Mesenchymal stem cell (in vitro differentiated cells and primary cell): ENCODE measurements around the gene ACAT2.
"Not testable (repeated sequence)": the region's sequence is repeated elsewhere in the genome, so short reads cannot be mapped to it uniquely, and the experiment has no call there.

Source experiments
- DNase-seq: peaks from one replicate; pipeline ENCODE4 v3.0.0-alpha.2; 2013
- H2AFZ ChIP-seq: one replicate; pipeline ENCODE4 v1.6.1; 2013; ENCODE audit warnings: low read depth, mild to moderate bottlenecking, control low read depth, inconsistent platforms, low read length, moderate library complexity
- H2AK5ac ChIP-seq: 2 replicates; pipeline ENCODE4 v1.6.1; 2013; ENCODE audit warnings: low read length, moderate library complexity, mild to moderate bottlenecking, inconsistent platforms; ENCODE audit not compliant: severe bottlenecking
- H2BK120ac ChIP-seq: one replicate; pipeline ENCODE4 v1.6.1; 2013; ENCODE audit warnings: low read depth, mild to moderate bottlenecking, inconsistent platforms, low read length, moderate library complexity
- H2BK12ac ChIP-seq, 2 experiments: one replicate each; pipeline ENCODE4 v1.6.1; 2013; ENCODE audit warnings: inconsistent platforms in 2 of 2, low read length in 2 of 2, mild to moderate bottlenecking in 2 of 2, moderate library complexity in 2 of 2, control low read depth in 1 of 2
- H2BK15ac ChIP-seq: one replicate; pipeline ENCODE4 v1.6.1; 2013; ENCODE audit warnings: mild to moderate bottlenecking, low read depth, inconsistent platforms; ENCODE audit not compliant: poor library complexity, severe bottlenecking
- H2BK5ac ChIP-seq: 2 replicates; pipeline ENCODE4 v1.6.1; 2013; ENCODE audit warnings: low read depth, mild to moderate bottlenecking, low read length, control low read depth, inconsistent platforms; ENCODE audit not compliant: poor library complexity, severe bottlenecking
- H3K14ac ChIP-seq, 2 experiments: one replicate each; pipeline ENCODE4 v1.6.1; 2013; ENCODE audit warnings: inconsistent platforms in 2 of 2, low read length in 2 of 2, control low read depth in 1 of 2, mild to moderate bottlenecking in 1 of 2, moderate library complexity in 1 of 2
- H3K18ac ChIP-seq, 2 experiments: one replicate each; pipeline ENCODE4 v1.6.1; 2013; ENCODE audit warnings: inconsistent platforms in 2 of 2, low read length in 2 of 2, control low read depth in 1 of 2, low read depth in 1 of 2, mild to moderate bottlenecking in 1 of 2
- H3K23ac ChIP-seq, 2 experiments: one replicate each; pipeline ENCODE4 v1.6.1; 2013; ENCODE audit warnings: inconsistent platforms in 2 of 2, low read length in 2 of 2, mild to moderate bottlenecking in 2 of 2, moderate library complexity in 2 of 2, control low read depth in 1 of 2
- H3K27ac ChIP-seq: 2 replicates; pipeline ENCODE4 v1.5.1; 2013; ENCODE audit warnings: mild to moderate bottlenecking, moderate library complexity, low read length, control low read depth, inconsistent platforms; ENCODE audit not compliant: poor library complexity, severe bottlenecking
- H3K27me3 ChIP-seq, 2 experiments: 2 replicates each; pipeline versions ENCODE4 v1.6.1 to v1.7.0; 2013; ENCODE audit warnings: low read length in 2 of 2, mild to moderate bottlenecking in 2 of 2, moderate library complexity in 2 of 2, control low read depth in 1 of 2, inconsistent platforms in 1 of 2; ENCODE audit not compliant: control insufficient read depth in 1 of 2, insufficient read depth in 1 of 2
- H3K36me3 ChIP-seq, 2 experiments: 2 replicates each; pipeline versions ENCODE4 v1.6.1 to v1.7.0; 2013; ENCODE audit warnings: low read length in 2 of 2, control low read depth in 1 of 2, inconsistent platforms in 1 of 2, low read depth in 1 of 2, mild to moderate bottlenecking in 1 of 2; ENCODE audit not compliant: insufficient read depth in 2 of 2, control insufficient read depth in 1 of 2
- H3K4ac ChIP-seq, 2 experiments: one replicate each; pipeline ENCODE4 v1.6.1; 2013; ENCODE audit warnings: inconsistent platforms in 2 of 2, low read length in 2 of 2, mild to moderate bottlenecking in 2 of 2, moderate library complexity in 2 of 2, control low read depth in 1 of 2, low read depth in 1 of 2
- H3K4me1 ChIP-seq: 2 replicates; pipeline ENCODE4 v1.6.1; 2013; ENCODE audit warnings: low read depth, low read length, control low read depth; ENCODE audit not compliant: control insufficient read depth, insufficient read depth
- H3K4me2 ChIP-seq: 2 replicates; pipeline ENCODE4 v1.6.1; 2013; ENCODE audit warnings: low read length, mild to moderate bottlenecking, inconsistent platforms; ENCODE audit not compliant: poor library complexity, severe bottlenecking
- H3K4me3 ChIP-seq, 2 experiments: 2 replicates each; pipeline versions ENCODE4 v1.5.1 to v1.7.0; 2013; ENCODE audit warnings: low read length in 2 of 2, mild to moderate bottlenecking in 2 of 2, control low read depth in 1 of 2, low read depth in 1 of 2; ENCODE audit not compliant: insufficient read depth in 1 of 2
- H3K79me1 ChIP-seq: replicated peaks from 2 replicates; pipeline ENCODE4 v1.6.1; 2013; ENCODE audit warnings: mild to moderate bottlenecking, control low read depth, low read length, inconsistent platforms; ENCODE audit not compliant: poor library complexity, severe bottlenecking
- H3K9ac ChIP-seq: 2 replicates; pipeline ENCODE4 v1.7.0; 2013; ENCODE audit warnings: mild to moderate bottlenecking, low read length, moderate library complexity
- H3K9me3 ChIP-seq: 2 replicates; pipeline ENCODE4 v1.7.0; 2013; ENCODE audit warnings: mild to moderate bottlenecking, low read length; ENCODE audit not compliant: control insufficient read depth
- H4K8ac ChIP-seq: one replicate; pipeline ENCODE4 v1.6.1; 2013; ENCODE audit warnings: inconsistent platforms, mild to moderate bottlenecking, low read length, moderate library complexity
- H4K91ac ChIP-seq: one replicate; pipeline ENCODE4 v1.6.1; 2013; ENCODE audit warnings: mild to moderate bottlenecking, low read length, inconsistent platforms
- WGBS: methylation state at CpG from one replicate; pipeline ENCODE4 v1.1.7; 2013; ENCODE audit warnings: mixed read lengths; 5-methylcytosine and 5-hydroxymethylcytosine counted together

Gene ACAT2

DNA sequence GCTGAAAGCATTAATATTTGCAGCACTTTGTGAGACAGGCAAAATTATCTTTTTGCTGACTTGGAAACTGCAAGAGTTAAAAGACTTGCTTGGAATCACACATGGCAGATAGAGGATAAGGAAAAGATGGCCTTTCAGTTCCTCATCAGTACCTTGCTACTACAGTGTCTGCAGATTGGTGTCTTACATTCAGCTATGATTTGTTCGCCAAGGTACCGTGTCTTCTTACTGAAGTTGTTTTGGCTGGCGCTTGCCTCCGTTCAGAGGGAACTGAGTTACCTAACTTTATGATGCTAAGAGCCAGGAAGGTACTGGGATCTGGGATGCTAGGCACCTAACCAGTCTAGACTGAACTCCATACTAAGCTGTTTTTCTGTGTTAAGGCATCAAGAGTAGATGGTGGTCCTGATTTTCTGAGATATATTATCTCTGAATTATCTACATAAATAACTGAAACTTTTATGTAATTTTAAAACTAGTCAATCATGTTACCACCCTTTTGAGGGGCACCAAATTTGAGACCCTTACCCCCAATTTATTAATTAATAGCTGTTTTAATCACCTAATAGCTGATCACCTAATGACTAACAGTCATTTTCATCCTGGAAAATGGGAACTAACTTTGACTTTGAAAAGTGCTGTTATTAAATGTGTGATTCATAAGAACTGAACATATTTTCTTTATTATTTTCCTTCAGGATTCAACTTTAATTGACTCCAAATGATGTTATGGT, 32.1 kb upstream of the ACAT2 start:
- Histone ChIP-seq H3K4me1 (no peaks in the 10 kb centered on the region), H2BK120ac (no peak overlapping the region), H3K23ac (no peak overlapping the region), H3K4me3 (peak overlapping the region in 1 of 2 experiments; percentile 85), H2BK5ac (no peak overlapping the region), H3K27ac (no peak overlapping the region), H4K91ac (no peak overlapping the region), H4K8ac (no peak overlapping the region), H3K27me3 (no peaks in the 10 kb centered on the region), H3K4me2 (peak overlapping the region; percentile 39), H3K79me1 (no peaks in the 10 kb centered on the region), H3K14ac (no peak overlapping the region), H3K9ac (peak overlapping the region; percentile 97), H2BK15ac (no peak overlapping the region), H2AK5ac (no peak overlapping the region), H3K4ac (no peak overlapping the region), H3K9me3 (no peaks in the 10 kb centered on the region), H3K36me3 (peaks cover 6 to 22% of the 10 kb centered on the region in 2 experiments), H2AFZ (no peak overlapping the region), H3K18ac (no peak overlapping the region), H2BK12ac (no peak overlapping the region)
- 93% methylated on average over 4 of the region's 4 CpGs for WGBS
- DNase-seq: peak; percentile 28

DNA sequence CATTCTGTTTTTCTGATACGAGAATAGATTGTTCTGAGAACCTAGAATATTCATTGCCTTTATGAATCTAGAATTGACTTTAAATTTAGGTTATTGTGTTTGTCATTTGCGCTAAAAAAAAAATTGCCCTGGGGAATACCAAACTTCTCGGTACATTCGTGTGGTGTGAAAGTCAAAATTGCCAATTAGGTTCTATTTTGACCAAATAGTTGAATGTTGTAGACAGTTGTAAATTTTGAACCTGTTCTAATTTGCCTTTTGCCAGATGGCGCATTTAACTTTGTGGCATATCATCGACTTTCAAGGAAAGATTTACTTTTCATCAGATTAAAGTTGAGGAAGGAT, 31.5 kb upstream of the ACAT2 start:
- Histone ChIP-seq H3K18ac (no peak overlapping the region), H2AFZ (no peak overlapping the region), H3K9ac (peak overlapping the region; percentile 97), H3K23ac (no peak overlapping the region), H3K4me3 (peak overlapping the region in 1 of 2 experiments; percentile 85), H4K8ac (no peak overlapping the region), H2BK15ac (no peak overlapping the region), H2BK12ac (no peak overlapping the region), H3K9me3 (no peaks in the 10 kb centered on the region), H3K36me3 (peaks cover 6 to 23% of the 10 kb centered on the region in 2 experiments), H3K14ac (no peak overlapping the region), H2AK5ac (no peak overlapping the region), H3K4ac (no peak overlapping the region), H4K91ac (no peak overlapping the region), H3K79me1 (no peaks in the 10 kb centered on the region), H2BK5ac (no peak overlapping the region), H3K27ac (no peak overlapping the region), H3K27me3 (no peaks in the 10 kb centered on the region), H3K4me1 (peaks cover 2% of the 10 kb centered on the region), H3K4me2 (no peak overlapping the region), H2BK120ac (no peak overlapping the region)
- 98% methylated on average over 6 of the region's 6 CpGs for WGBS
- no peak for DNase-seq

DNA sequence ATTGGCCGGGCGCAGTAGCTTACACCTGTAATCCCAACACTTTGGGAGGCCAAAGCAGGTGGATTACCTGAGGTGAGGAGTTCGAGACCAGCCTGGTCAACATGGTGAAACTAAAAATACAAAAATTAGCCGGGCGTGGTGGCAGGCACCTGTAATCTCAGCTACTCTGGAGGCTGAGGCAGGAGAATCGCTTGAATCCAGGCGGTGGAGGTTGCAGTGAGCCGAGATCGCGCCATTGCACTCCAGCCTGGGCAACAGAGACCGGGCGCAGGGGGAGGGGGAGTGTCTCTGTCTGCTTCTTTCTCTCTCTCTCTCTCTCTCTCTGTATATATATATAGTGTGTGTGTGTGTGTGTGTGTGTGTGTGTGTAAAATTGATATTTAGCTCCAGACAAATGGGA, 29.3 kb upstream of the ACAT2 start:
- H2BK5ac ChIP-seq, H3K9me3 ChIP-seq, H3K79me1 ChIP-seq, H4K8ac ChIP-seq, H4K91ac ChIP-seq, H3K4me1 ChIP-seq, H3K14ac ChIP-seq, H3K4ac ChIP-seq, H2BK15ac ChIP-seq, H3K27me3 ChIP-seq, H3K4me3 ChIP-seq, DNase-seq, H2AFZ ChIP-seq, H3K9ac ChIP-seq, H3K23ac ChIP-seq, H2BK120ac ChIP-seq, H2BK12ac ChIP-seq, H2AK5ac ChIP-seq, H3K27ac ChIP-seq, H3K4me2 ChIP-seq, H3K18ac ChIP-seq: not testable (repeated sequence)
- peaks cover 9 to 38% of the 10 kb centered on the region in 2 experiments for H3K36me3 ChIP-seq
- 84% methylated on average over 7 of the region's 12 CpGs for WGBS

DNA sequence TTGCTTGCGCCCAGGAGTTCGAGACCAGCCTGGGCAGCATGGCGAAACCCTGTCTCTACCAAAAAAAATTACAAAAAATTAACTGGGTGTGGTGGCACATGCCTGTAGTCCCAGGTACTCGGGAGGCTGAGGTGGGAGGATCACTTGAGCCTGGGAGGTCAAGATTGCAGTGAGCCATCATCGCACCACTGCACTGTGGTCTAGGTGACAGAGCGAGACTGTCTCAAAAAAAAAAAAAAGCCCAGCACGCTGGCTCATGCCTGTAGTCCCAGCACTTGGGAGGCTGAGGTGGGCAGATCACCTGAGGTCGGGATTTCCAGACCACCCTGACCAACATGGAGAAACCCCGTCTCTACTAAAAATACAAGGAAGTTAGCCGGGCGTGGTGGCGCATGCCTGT, 28.4 kb upstream of the ACAT2 start:
- H4K8ac ChIP-seq, H2BK15ac ChIP-seq, H4K91ac ChIP-seq, H3K4me1 ChIP-seq, H2BK120ac ChIP-seq, H2BK12ac ChIP-seq, H3K23ac ChIP-seq, H3K18ac ChIP-seq, H3K4ac ChIP-seq, H3K14ac ChIP-seq, H3K4me3 ChIP-seq, DNase-seq, H2AK5ac ChIP-seq, H3K4me2 ChIP-seq, H3K27ac ChIP-seq, H2AFZ ChIP-seq, H3K79me1 ChIP-seq, H3K27me3 ChIP-seq, H3K9ac ChIP-seq, H2BK5ac ChIP-seq, H3K9me3 ChIP-seq: not testable (repeated sequence)
- WGBS: 97% methylated on average over 11 of the region's 12 CpGs
- peaks cover 9 to 46% of the 10 kb centered on the region in 2 experiments for H3K36me3 ChIP-seq
